HG03060 (cell line): ENCODE measurements around the gene TSEN34.
"Not testable (repeated sequence)": the region's sequence is repeated elsewhere in the genome, so short reads cannot be mapped to it uniquely, and the experiment has no call there.

Source experiments
- ATAC-seq: cut with Tn5 transposase; IDR thresholded peaks from one replicate; pipeline ENCODE4 v1.9.1; 2021; ENCODE audit warnings: low read depth, moderate number of reproducible peaks; ENCODE audit not compliant: unreplicated experiment

The TSEN34 gene

DNA sequence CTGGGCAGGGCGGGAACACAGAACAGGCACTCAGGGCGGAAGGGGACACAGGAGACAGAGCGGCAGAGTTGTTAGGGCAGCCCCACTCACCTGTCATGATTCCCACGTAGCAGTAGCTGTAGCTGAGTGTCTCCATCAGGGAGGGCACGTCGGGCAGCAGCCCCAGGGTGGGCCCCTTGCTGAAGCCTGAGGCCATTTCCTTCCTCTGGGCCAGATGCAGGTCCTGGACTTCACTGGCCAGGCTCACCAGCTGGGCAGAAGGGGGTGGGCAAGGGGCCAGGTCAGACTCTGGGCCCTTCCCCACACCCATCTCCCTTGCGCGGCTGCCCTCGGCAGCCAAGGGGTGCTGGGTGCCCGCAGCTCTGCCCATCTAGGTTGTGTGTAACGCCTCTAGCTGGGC, 7.7 kb upstream of the TSEN34 start:
- no peak for ATAC-seq

DNA sequence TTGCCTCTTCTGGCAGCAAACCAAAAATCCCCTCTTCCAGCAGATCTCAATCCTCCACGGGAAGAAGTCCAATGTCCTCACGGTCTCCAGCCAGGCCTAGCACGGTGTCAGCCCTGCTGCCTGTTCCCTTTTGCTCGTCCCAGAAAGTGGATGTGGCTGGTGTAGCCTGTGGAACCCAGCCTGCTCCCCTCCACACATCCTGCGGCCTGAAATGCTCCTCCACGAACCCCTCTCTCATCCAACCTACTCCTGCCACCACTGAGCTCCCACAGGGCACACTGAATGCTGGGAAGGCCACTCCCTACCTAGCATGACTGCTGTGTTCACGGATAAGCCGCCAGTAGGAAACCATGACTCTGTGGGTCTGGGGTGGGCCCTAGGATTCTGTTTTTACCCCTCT, 4.8 kb upstream of the TSEN34 start:
- ATAC-seq: no peak

DNA sequence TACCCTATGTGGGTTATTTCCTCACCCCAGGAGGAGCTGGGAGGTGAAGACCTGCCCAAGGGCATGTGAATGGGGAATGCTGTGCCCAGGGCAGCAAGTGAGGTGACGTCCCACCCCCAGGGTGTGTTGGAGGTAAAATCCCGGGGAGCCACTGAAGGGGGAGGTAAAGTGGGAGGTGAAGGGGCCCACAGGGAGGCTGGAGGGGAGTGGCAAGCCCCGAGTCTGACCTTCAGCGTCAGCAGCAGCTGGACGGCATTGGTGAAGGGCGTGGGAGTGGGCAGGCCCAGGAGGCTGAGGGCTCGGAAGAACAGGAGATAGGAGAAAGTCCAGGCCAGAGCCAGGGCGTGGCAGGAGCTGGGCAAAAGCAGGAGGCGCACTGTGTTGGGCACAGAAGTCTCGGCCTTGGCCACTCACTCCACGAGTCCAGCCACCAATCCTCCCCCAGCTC, 4.2 kb upstream of the TSEN34 start:
- ATAC-seq: no peak

DNA sequence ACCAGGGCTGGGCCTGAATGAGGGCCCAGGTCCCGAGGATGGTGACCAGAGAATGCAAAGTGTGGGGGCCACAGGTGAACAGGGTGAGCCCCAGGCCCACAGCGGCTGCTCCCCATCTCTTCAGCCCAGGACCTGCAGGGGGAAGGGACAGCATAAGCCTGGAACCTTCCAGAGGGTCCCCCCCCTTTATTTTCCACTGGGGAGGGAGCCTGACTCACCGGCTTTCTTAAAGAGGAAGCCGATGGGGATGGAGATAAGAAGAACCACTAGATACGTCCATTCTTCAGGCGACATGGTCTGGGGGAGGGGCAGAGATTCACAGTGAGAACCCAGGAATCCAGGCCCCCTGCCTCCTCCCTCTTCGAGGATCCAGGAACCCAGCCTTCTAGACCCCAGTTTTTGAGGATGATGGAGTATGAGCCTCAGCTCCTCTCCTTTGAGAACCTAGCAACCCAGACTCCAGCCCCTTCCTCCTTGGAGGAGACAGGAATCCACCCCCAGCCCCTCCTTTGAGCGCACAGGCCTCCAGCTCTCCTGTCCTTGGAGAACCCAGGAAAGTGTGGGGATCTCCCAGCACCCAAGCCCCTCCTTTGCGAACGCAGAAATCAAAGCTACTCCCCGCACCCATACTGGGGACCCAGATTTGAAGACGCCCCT, 2.8 kb upstream of the TSEN34 start:
- ATAC-seq: no peak

DNA sequence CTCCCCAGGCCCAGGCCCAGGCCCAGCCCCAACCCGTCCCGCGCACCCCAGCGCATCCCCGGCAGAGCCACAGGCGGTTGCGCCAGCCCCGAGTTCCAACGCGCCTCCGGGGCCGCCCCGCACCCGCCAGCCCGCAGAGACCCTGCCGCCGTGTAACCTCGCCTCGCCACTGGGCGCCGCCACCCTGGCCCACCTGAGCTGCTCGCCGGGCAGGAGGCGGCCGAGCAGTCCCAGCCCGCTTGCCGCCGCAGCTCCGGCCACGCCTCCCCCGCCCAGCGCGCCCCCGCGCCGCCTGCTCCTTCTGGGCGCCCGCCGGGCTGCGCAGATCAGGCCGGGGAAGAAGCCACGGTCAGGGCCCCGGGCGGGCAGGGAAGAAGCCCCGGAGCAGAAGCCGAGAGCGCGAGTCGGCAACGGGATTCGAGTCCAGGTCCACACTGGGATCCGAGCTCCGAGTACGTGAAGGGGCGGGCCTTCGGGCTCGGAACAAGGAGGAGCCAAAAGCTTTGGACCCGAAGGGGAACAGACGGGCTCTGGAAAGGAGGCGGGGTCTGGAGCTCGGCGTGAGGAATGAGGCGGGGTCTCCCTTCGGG, 1.9 kb upstream of the TSEN34 start, which contains the start of gene MBOAT7:
Gene MBOAT7 (minus strand): TSS at position 436 of the 590 bp plus-strand sequence. CDS start 1,072 bp downstream, outside the sequence.
- ATAC-seq: peak; percentile 12

DNA sequence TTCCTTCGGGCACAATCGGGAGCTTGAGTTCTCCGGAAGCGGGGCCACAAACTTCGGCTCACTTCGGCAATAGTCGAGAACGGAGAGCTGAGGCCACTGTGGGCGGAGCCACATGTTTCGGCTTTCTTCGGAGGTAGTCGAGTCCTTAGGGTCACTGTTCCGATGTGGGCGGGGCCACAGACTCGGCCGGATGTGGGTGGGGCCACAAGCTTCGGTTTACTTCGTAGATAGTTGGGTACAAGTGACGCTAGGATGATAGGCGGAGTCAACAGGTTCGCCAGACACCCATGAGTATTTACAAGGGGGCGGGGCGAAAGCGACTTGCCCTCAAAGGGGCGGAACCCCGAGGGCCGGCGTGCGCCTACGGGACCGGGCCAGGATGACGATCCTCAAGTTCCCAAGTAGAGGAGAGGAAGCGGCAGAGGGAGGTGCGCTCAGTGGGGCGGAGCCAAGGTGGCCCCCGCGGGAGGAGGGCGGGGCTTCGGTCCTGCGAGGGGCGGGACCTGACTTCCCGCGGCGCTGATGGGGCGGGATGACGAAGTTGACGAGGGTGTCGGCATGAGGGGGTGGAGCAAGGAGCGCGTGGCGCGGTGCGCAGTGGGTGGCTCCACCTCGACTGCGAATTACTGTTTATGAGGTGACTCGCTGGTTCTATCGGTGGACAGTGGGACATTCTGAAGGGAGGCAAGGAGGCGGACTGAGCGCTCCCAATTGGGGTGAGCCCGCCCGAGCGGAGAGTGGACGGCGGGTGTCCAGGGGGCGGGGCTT, 1.2 kb upstream of the TSEN34 start:
- ATAC-seq: peak; percentile 43

DNA sequence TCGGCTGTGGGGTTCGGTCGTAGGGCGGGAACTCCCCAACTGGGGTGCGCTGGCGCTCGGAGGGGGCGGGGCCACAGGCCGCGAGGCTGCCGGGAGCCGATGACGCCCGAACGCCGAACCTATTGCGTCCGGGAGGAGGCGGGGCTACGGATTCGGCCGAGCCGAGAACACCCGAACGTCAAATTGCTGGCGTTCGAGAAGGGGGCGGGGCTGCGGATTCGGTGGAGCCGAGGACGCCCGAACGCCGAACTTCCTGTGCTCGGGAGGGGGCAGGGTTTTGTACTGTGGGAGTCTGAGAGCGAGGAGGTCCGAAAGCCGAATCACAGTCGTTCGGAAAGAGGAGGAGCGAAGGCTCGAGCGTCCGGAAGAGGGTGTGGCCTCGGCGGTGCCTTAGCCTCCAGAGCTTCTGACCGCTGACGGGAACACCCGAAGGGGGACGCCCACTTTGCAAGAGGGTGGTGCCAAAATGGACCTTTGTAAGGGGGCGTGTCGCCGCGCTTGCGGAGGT, 551 bp upstream of the TSEN34 start:
- ATAC-seq: peak; percentile 37

DNA sequence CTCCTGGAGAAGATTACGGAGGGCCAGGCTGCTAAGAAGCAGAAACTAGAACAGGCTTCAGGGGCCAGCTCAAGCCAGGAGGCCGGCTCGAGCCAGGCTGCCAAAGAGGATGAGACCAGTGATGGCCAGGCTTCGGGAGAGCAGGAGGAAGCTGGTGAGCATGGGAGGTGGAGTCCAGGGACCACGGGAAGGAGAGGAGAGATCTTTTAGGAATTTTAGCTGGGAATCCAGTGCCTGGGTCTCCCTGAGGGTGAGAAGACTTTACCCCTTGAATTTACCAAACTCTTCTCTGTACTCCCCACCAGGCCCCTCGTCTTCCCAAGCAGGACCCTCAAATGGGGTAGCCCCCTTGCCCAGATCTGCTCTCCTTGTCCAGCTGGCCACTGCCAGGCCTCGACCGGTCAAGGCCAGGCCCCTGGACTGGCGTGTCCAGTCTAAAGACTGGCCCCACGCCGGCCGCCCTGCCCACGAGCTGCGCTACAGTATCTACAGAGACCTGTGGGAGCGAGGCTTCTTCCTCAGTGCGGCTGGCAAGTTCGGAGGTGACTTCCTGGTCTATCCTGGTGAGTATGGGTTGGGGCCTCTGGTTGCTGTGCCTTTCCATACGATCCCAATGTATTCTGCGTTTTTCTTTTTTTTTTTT, 824 bp downstream of the TSEN34 start:
- ATAC-seq: no peak

DNA sequence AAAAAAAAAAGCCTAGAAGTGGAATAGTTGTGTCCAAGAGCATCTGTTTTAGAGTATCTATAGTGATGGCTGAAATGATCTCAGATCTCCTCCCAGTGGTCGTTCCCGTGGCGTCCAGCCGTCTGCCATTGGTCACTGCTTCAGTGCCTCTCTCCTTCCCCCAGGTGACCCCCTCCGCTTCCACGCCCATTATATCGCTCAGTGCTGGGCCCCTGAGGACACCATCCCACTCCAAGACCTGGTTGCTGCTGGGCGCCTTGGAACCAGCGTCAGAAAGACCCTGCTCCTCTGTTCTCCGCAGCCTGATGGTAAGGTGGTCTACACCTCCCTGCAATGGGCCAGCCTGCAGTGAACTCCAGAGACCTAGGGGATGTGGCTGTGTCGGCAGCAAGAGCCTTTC, 1.9 kb downstream of the TSEN34 start:
- ATAC-seq: no peak

DNA sequence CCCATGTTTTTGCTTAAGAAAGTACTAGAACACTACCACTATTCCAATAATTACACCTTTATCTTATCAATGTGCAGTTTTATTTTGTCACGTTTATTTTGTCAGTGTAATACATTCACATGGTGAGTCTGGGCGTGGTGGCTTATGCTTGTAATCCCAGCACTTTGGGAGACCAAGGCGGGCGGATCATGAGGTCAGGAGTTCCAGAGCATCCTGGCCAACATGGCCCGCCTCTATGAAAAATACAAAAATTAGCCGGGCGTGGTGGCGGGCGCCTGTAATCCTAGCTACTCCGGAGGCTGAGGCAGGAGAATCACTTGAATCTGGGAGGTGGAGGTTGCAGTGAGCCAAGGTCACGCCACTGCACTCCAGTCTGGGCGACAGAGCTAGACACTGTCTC, 3.4 kb downstream of the TSEN34 start:
- ATAC-seq: not testable (repeated sequence)

DNA sequence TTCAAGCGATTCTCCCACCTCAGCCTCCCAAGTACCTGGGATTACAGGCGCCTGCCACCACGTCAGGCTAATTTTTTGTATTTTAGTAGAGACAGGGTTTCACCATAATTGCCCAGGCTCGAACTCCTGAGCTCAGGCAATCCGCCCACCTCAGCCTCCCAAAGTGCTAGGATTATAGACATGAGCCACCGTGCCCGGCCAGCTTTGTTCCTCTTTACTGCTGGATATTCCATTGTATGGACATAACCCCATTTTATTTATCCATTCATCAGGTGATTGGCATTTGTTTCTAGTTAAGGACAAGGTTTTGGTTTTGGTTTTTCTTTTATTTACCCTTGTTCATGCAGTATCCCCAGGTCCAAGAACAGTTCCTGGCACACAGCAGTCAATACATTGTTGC, 5.4 kb downstream of the TSEN34 start:
- no peak for ATAC-seq

DNA sequence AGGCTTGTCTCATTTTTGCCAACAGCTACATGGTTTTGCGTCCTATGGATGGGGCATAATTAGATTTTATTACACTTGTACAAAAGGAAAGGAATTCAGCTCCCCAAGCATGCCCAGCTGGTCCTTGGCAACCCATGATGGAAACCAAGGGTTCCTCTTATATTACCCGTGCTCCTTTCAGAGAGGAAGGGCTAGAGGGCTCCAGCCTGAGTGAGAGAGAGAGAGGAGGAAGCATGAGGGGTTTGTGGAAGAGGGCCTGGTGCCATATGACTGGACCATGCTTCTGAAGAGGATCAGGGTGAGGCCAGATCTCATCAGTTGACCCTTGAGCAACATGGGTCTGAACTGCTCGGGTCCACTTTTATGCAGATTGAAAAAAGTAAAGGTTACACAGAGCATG, 6.0 kb downstream of the TSEN34 start:
- ATAC-seq: no peak

DNA sequence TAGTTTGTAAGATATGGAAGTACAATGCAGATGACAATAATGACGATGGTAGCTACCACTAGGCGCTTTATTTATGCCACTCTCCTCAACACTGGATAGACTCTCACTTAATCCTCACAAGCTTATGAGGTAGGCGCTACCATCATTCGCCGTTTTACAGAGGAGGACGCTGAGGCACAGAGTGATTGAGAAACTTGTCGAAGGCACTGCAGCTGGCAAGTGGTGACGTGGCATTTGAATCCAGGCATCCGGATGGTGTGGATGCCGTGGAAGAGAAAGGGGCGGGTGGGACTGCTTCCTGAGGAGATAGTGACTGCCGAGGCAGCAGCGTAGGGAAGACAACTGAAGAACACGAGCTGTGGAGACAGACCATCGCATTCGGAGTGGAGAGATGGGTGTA, 8.3 kb downstream of the TSEN34 start:
- no peak for ATAC-seq

DNA sequence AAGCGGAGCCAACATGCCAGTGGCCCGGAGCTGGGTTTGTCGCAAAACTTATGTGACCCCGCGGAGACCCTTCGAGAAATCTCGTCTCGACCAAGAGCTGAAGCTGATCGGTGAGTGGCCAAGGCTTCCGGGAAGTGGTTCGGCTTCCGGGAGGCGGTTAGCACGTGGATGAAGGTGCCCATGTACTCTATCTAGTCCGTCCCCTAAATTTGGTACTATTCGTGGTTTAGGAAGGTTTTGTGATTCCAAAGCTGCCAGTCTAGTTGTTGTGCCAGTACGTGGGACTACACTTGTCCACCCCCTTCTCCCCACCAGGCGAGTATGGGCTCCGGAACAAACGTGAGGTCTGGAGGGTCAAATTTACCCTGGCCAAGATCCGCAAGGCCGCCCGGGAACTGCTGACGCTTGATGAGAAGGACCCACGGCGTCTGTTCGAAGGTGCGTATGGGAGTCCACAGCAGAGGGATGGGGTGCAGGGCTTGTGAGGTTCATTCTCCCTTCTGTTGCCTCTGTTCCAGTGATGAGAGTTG, 10.1 kb downstream of the TSEN34 start:
- no peak for ATAC-seq

DNA sequence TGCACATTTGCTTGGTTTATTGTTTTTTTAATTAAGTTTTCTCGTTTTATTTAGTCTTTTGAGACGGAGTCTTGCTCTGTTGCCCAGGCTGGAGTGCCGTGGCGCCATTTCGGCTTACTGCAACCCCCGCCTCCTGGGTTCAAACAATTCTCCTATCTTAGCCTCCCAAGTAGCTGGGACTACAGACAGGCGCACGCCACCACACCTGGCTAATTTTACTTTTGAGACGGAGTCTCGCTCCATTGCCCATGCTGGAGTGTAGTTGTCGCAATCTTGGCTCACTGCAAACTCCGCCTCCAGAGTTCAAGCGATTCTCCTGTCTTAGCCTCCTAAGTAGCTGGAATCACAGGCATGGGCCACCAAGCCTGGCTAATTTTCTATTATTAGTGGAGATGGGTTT, 10.9 kb downstream of the TSEN34 start:
- ATAC-seq: no peak

DNA sequence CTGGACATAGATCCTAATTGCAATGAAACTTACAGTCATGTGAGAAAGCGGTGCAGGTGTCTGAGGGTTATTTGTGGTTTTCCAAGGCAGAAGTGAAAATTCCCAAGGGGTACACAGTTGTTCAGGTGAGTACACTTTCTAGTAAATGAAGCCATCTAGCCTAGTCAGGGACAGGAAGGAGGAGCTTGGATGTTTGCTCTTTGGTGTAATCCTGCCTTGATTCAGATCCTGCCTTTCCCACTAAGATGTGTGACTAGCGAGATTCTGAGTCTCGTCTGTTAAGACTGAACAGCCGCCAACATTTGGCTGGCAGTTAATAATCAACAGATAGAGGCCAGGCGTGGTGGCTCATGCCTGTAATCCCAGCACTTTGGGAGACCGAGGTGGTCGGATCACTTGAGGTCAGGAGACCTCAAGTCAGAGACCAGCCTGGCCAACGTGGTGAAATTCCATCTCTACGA, 12.1 kb downstream of the TSEN34 start:
- no peak for ATAC-seq

DNA sequence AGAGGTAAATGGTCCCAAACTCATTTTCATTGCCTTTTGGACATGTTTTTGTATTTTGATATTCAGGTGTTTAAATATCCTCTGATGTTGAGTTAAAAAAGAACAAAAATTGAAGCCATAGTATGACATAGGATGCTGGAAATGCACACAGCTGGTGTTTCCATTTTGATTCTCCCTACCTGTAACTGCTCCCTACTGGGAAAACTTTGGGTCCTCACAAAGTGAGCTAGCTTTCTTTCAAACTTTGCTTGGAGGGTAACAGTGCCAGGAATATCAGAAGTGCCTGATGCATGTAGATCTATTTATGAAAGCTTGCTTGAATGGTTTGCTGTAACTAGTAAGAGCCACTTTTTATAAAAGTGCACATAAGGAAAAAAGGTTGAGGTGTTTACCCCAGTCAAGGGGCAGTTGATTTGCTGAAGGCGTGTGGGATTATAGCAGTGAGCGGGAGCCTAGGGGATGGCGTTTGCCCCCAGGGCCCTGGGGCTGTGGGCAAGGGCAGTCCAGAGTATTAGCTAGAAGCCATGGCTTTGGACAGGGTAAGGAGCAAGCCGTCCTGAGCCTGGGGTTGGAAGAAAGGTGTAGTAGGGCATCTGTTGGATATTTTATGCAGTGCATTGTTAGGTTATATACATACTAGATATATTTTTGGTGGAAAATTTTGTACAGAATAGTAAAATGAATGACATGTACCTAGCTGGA, 13.8 kb downstream of the TSEN34 start:
- no peak for ATAC-seq

DNA sequence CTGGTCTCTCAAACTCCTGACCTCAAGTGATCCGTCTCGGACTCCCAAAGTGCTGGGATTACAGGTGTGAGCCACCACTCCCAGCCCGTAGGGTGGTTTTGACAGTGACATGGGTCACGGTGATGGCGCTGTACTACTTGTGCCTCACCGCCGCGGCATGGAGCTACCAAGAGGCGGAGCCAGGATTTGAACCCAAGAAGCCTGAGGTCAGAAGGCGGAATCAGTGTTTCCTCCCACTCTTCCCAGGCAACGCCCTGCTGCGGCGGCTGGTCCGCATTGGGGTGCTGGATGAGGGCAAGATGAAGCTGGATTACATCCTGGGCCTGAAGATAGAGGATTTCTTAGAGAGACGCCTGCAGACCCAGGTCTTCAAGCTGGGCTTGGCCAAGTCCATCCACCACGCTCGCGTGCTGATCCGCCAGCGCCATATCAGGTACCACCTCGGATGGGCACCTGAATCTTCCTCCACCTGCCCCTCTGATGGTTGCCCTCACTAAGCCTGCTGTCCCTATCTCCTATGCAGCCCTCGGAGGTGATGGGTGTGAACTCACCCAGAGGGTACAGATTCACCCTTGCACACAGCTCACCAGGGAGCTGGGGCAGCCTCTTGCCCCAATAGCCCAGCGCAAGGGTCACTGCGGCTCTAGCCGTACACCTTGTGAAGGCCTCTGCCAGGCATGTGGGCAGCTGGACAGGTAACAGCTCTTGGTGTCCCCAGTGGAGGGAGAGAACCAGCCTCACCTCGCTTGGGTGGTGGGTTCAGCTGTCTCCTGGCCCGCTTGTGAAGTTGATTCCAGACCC, 15.1 kb downstream of the TSEN34 start:
- no peak for ATAC-seq

DNA sequence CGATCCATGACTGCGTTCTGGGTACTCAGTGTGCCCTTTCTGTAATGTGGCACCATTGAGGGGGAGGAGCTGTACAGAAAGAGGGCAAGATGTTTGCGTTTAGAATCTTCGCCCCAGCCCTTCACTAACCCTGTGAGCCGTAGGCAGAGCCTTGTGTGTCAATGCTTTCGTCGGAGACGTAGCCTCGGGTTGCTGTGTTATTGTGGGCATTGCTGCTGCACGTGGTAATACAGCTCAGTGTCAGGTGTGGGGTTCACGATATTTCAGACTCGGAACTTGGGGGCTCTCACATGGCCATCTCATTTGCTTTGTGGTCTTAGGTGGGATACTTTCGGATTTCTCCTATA, 15.7 kb downstream of the TSEN34 start:
- no peak for ATAC-seq
